Right lobe of liver (tissue), 6 donors: ENCODE data around the gene NPPC. TPM values are rescaled to one million over a fixed set of nuclear protein-coding genes. Genes with fewer than 3 reads are reported as not detected.
A peak's percentile ranks its signal among the peaks of the same experiment; 100 is the strongest.

Experiments used
- ATAC-seq, 4 donors: fragments of 200-7000 bp; cut with Tn5 transposase; one replicate each; pipeline ENCODE4 v1.9.1; 2020; ENCODE audit warnings: mild to moderate bottlenecking in 4 of 4, moderate library complexity in 4 of 4
- DNase-seq, 3 donors: peaks; one replicate each; pipeline ENCODE4 v3.0.0-alpha.2; 2020
- H3K27ac ChIP-seq, 3 donors: fragments of 200-600 bp; one replicate each; pipeline ENCODE4 v1.8.0; 2022
- H3K27me3 ChIP-seq, 2 donors: fragments of 200-600 bp; one replicate each; pipeline ENCODE4 v1.8.0; 2022
- H3K36me3 ChIP-seq, 4 donors: fragments of 200-600 bp; sonication (generic) in 1 of 4; one replicate each; pipeline versions ENCODE4 v1.5.1 to v1.8.0; 2017 to 2022; ENCODE audit warnings: control low read depth in 1 of 4
- H3K4me1 ChIP-seq, 4 donors: fragments of 200-600 bp; sonication (generic) in 1 of 4; one replicate each; pipeline versions ENCODE4 v1.5.1 to v1.8.0; 2017 to 2022; ENCODE audit warnings: control low read depth in 1 of 4
- H3K4me3 ChIP-seq, 3 donors: fragments of 200-600 bp; one replicate each; pipeline ENCODE4 v1.8.0; 2022
- H3K9me3 ChIP-seq, 4 donors: fragments of 200-600 bp; sonication (generic) in 1 of 4; one replicate each; pipeline versions ENCODE4 v1.5.1 to v1.8.0; 2017 to 2022; ENCODE audit warnings: control low read depth in 1 of 4
- CTCF ChIP-seq, 4 donors: fragments of 200-600 bp in 3 of 4; fragments of 450-650 bp in 1 of 4; IDR thresholded peaks; one replicate each; pipeline versions ENCODE4 v1.5.1 to v1.8.0; 2016 to 2022; ENCODE audit warnings: antibody characterized with exemption in 4 of 4, mild to moderate bottlenecking in 2 of 4
- POLR2A ChIP-seq: fragments of 450-650 bp; IDR thresholded peaks from one replicate; pipeline ENCODE4 v1.6.1; 2017; ENCODE audit warnings: antibody characterized with exemption, mild to moderate bottlenecking
- WGBS: methylation state at CpG from one replicate; pipeline ENCODE4 v1.1.6; 2018; ENCODE audit warnings: low coverage, low lambda C conversion rate; ENCODE audit not compliant: insufficient coverage; ENCODE audit errors: missing lambda C conversion rate; 5-methylcytosine and 5-hydroxymethylcytosine counted together
- intact Hi-C, 2 donors: fragments of 100-400 bp; cut with DNase I; formaldehyde crosslinking; loops; one replicate each; pipeline versions ENCODE4 v1.11.2 to v1.14.1; 2022
- total RNA-seq, 6 experiments: library from RNA; depleted of rRNA in 2 of 6; stranded (reverse); fragments of >200 nt in 2 of 6; fragmentation: NEBNext Ultra II Directional in 3 of 6; extraction: Animal tissue kit (Norgen Biotek cat#: 25700) in 3 of 6; gene quantifications; one replicate each; pipeline versions ENCODE4 v1.1.0 to v1.2.4, GENCODE V29; 2016 to 2023
- donor health status: DM: no; HTN: yes; CAD: no.
- donor health status: DM: no; HTN: no; CAD: no.
- donor health status: DM: no; HTN: no; CAD: no.
- donor health status: DM: no; HTN: yes; CAD: no.
- donor health status: DM: no; HTN: yes; CAD: no.

Gene NPPC
- total RNA-seq, 6 experiments from 2014 or later, result not detected

- intact Hi-C loops, result loop anchor here (5.0 to 10.0 kb wide), 3 partner anchors 532 to 622 kb away; partner anchors contain the start of genes CHRND (in 1 of the 2) and PRSS56 (in 1 of the 2)
- H3K36me3 ChIP-seq, result no peaks in the 10 kb centered on the region
- no peak overlapping the region for H3K4me3 ChIP-seq
- no peaks in the 10 kb centered on the region for H3K27me3 ChIP-seq
- H3K9me3 ChIP-seq, result no peaks in the 10 kb centered on the region
- no peak for ATAC-seq
- no peak overlapping the region for H3K27ac ChIP-seq
- WGBS, result 82% methylated on average over 5 of the region's 5 CpGs
- DNase-seq, result peak in 1 of 3 donors; percentile 14
- no peaks in the 10 kb centered on the region for H3K4me1 ChIP-seq
- TF ChIP-seq CTCF (IDR thresholded peaks at IDR 0.05), result no peak
- no peak for TF ChIP-seq POLR2A
These were observed 23.6 kb downstream of the NPPC start for GRCh38 chr2:231902598-231902997.

- intact Hi-C loops, result loop anchor here (5.0 to 10.0 kb wide), 3 partner anchors 534 to 624 kb away; partner anchors contain the start of genes CHRND (in 1 of the 2) and PRSS56 (in 1 of the 2)
- no peaks in the 10 kb centered on the region for H3K27me3 ChIP-seq
- WGBS, result no CpG with 5 or more reads among the region's 5 CpGs
These were observed 25.2 kb downstream of the NPPC start for GRCh38 chr2:231900972-231901371.

GRCh38 chr2:231900486-231900942, 25.7 kb downstream of the NPPC start:
- Histone ChIP-seq H3K4me3 (no peak overlapping the region), H3K9me3 (no peaks in the 10 kb centered on the region), H3K27me3 (no peaks in the 10 kb centered on the region), H3K36me3 (no peaks in the 10 kb centered on the region), H3K27ac (no peak overlapping the region), H3K4me1 (no peaks in the 10 kb centered on the region)
- intact Hi-C loops, result loop anchor here (5.0 to 10.0 kb wide), 3 partner anchors 534 to 624 kb away; partner anchors contain the start of genes CHRND (in 1 of the 2) and PRSS56 (in 1 of the 2)
- 7% methylated on average over 7 of the region's 22 CpGs for WGBS
- TF ChIP-seq CTCF (IDR thresholded peaks at IDR 0.05), result peak; percentile 72 to 88 (median 80)
- no peak for TF ChIP-seq POLR2A
- ATAC-seq (peak; percentile 93 to 98 (median 96)), DNase-seq (peak; percentile 79 to 84 (median 84))

More at GRCh38 chr2:231900972-231901371, 25.2 kb downstream of the NPPC start:
- no peak for TF ChIP-seq CTCF (IDR thresholded peaks at IDR 0.05)
- no peak for TF ChIP-seq POLR2A
- DNase-seq, result peak in 1 of 3 donors; percentile 37
- H3K4me3 ChIP-seq, result no peak overlapping the region
- no peak overlapping the region for H3K27ac ChIP-seq
- H3K4me1 ChIP-seq, result no peaks in the 10 kb centered on the region
- no peaks in the 10 kb centered on the region for H3K36me3 ChIP-seq
- no peaks in the 10 kb centered on the region for H3K9me3 ChIP-seq
- ATAC-seq, result no peak

GRCh38 chr2:231894566-231895380, 31.4 kb downstream of the NPPC start:
- 75% methylated on average over 7 of the region's 15 CpGs for WGBS
- no peaks in the 10 kb centered on the region for H3K9me3 ChIP-seq
- DNase-seq (peak in 1 of 3 donors; percentile 16), ATAC-seq (peak in 1 of 4 donors; percentile 19)
- intact Hi-C loops, result no loop called here
- no peaks in the 10 kb centered on the region for H3K27me3 ChIP-seq
- H3K4me3 ChIP-seq, result no peak overlapping the region
- no peak overlapping the region for H3K27ac ChIP-seq
- no peak for TF ChIP-seq POLR2A
- TF ChIP-seq CTCF (IDR thresholded peaks at IDR 0.05), result no peak
- no peaks in the 10 kb centered on the region for H3K36me3 ChIP-seq
- H3K4me1 ChIP-seq, result no peaks in the 10 kb centered on the region
